Fibroblast of skin of right quadriceps (primary cell): ENCODE results near the gene RBP7.

Experiments
- DNase-seq: peaks from one replicate; pipeline ENCODE4 v3.0.0-alpha.2; 2013

The RBP7 gene

DNA sequence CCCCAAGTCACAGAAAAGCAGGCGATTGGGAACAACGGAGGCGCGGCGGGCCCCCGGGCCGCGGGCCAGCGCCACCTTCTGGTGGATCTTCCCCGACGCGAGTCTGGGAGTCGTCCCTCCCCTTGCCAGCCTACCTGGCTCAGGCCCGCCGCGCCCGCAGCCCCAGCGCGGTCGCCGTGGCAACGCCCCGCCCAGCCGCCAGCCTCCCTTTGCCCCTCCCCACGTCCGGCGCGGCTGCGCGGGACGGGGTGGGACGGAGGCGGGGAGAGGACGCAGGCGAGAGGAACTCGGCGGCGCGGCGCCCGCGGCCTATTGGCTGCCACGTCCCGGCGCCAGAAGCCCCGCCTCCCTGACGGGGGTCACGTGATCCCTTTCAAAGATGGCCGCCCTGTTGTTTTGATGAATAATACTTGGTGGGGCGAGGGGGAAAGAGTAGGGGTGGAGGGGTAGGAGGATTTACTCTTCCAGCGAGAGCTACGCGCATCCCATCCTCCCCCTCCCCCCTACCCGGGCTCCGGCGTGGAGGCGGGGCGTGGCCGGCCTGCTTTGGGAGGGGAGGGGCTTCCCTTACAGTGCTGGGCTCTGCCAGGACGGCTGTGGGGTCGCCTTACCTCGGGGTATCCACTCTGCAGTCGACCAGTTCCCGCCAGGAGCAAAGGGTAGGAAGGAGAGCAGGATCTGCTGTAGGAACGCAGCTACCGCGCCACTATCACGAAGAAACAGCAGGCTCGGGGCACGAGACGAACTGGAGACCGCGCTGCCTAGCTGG lies 35.7 kb downstream of the RBP7 start, which contains the start of gene UBE4B:
TSS of gene UBE4B (plus strand) at position 369 of the 769 bp plus-strand sequence. CDS start 713 bp downstream, outside the sequence.
- DNase-seq: peak; percentile 99

GRCh38 chr1:10033359-10033845 lies 36.4 kb downstream of the RBP7 start:
- DNase-seq: no peak

- no peak for DNase-seq
These were observed 45.7 kb downstream of the RBP7 start for GRCh38 chr1:10042746-10043145.

DNA sequence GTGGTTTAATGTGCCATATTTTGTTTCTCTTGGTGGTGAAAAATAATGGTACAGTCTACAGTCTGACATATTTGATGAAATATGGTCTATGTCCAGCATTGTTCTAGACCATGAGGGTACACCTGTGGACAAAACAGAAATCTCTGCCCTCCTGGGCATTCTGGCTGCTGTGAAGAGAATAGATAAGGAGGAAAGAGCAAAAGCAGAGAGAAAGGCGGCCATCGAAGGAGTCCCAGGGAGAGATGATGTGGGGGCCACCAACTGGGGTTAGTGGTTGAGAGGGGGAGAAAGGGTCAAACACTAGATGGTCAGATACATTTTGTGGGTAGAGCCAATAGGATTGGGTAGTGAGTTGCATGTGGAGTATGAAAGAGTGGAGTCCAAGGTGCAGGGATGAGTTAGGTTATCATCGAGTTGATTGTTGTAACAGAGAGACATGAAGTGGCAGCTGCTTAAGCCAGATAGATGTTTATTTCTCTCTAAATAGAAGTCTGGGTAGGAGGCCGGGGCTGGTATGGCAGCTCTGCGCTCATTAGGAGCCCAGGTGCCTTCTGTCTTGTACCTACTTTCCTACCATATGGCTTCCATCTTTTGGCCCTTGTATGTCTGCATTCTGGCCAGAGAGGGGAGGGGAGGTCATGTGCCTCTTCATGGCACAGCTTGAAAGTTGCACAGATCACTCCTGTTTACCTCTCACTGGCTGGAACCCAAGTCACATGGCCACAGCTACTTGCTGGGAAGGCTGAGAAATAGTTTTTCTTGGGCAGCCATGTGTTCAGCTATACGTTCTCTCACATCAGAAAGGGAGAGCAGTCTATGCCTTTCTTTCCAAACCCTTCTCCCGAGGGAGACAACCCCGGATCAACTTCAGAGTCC lies 48.7 kb downstream of the RBP7 start:
- peak; percentile 31 for DNase-seq

GRCh38 chr1:10046356-10047085 lies 49.5 kb downstream of the RBP7 start:
- DNase-seq: no peak

- no peak for DNase-seq
These were observed 51.6 kb downstream of the RBP7 start for GRCh38 chr1:10048601-10049000.

- DNase-seq: no peak
These were observed 53.6 kb downstream of the RBP7 start for GRCh38 chr1:10050611-10051010.

DNA sequence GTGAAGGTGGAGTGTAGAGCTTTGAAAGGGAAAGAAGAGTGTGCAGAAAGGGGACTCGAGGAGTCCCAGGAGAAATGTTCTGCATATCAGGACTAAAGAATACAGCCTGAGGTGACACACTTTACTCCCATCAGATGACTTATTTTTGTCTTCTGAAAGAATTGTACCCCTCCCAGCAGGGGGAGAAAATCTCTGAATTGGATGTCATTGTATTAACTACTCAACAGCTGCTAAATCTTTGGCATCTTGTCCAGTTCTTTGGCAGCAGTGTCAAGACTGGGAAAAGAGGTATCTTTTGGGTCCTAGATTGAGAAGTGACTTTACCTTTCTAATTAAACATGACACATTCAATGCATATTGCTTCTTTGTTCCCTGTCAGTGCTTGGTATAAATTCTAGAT lies 54.6 kb downstream of the RBP7 start:
- no peak for DNase-seq

DNA sequence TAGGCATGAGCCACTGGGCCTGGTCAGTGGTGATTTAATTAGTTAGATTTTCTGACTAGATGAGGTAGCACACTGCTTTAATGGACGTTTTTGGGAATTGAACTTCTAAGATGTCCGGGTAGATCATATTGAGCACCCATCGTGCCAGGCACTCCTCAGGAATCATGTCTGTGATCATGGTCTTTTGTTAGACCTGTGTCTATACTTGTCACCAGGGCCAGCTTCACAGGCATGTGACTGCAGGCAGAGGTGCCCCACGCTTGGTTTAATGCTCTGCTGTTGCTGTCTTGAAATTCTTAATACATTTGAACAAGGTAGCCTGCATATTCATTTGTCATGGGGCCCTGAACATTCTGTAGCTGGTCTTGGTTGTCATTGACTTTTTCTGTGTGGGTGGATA lies 55.3 kb downstream of the RBP7 start:
- DNase-seq: no peak

DNA sequence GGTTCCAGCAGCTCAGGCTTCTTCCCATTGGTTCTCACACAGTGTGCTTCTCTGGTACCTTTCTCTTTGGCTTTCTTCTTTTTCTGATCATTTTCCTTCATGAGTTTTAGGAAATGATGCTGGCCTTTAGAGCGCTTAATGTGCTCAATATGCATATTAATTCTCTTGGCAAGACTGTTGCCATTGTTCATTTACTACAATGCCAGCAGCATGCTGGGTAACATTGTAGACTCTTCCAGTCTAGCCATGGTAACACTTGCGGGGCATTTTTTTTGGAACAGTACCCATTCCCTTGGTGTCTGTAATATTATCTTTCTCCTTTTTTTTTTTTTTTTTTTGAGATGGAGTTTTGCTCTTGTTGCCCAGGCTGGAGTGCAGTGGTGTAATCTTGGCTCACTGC lies 57.4 kb downstream of the RBP7 start:
- no peak for DNase-seq

DNA sequence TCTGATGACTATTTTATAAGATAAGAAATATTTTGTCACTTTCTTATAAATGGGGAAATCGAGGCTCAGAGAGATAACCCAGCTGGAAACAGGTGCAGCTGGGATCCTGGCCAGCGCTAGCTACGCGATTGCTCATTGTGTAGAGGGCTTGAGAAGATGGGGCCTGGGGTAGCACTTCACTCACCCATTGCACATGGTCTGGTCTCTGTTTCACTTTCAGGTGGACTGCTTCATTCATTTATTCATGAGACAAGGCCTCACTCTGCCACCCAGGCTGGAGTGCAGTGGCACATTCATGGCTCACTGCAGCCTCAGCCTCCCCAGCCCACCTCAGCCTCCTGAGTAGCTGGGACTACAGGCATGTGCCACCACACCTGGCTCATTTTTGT lies 59.6 kb downstream of the RBP7 start:
- DNase-seq: no peak

GRCh38 chr1:10057343-10057742 lies 60.3 kb downstream of the RBP7 start:
- DNase-seq: peak; percentile 24

- DNase-seq: no peak
These were observed 60.8 kb downstream of the RBP7 start for GRCh38 chr1:10057796-10058195.

DNA sequence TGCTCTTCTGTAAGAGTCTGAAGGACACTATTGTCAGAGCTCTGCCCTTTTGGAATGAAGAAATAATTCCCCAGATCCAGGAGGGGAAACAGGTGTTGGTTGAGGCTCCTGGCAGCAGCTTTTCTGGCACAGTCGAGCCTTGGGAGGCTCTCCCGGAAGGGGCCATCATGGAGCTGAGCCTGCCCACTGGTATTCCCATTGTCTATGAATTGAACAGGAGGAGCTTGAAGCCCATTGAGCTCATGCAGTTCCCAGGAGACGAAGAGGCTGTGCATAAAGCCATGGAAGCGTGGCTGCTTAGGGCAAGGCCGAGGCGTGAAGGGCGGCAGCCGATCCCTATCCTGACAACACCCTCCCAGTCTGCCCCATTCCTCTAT lies 62.3 kb downstream of the RBP7 start:
- DNase-seq: no peak

DNA sequence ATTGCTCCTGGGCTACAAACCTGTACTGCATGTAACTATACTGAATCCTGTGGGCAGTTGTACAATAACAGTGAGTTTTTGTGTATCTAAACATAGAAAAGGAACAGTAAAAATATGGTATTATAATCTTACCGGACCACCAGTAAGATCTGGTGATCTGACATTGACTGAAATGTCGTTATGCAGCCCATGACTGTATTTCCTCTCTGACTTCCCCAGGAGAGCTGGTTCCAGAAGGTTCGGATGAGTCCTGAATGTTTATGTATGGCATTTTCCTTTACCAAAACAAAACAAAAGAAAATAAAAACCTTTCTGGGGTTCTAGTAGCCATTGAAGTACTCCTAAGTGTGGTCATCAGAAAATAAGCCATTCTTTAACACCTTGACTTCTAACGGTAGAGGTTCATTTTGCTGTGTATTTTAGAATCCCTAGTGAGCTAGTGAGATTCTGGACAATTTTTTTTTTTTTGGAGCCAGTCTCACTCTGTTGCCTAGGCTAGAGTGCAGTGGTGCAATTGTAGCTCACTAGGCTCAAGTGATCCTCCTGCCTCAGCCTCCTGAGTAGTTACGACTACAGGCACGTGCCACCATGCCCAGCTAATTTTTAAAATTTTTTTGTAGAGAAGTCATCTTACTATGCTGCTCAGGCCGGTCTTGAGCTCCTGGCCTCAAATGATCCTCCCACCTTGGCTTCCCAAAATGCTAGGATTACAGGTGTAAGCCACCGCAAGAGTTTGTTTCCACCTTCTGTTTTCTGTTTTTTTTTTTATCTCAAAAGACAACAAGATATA lies 63.5 kb downstream of the RBP7 start:
- DNase-seq: no peak

GRCh38 chr1:10061276-10061675 lies 64.2 kb downstream of the RBP7 start:
- DNase-seq: no peak

DNA sequence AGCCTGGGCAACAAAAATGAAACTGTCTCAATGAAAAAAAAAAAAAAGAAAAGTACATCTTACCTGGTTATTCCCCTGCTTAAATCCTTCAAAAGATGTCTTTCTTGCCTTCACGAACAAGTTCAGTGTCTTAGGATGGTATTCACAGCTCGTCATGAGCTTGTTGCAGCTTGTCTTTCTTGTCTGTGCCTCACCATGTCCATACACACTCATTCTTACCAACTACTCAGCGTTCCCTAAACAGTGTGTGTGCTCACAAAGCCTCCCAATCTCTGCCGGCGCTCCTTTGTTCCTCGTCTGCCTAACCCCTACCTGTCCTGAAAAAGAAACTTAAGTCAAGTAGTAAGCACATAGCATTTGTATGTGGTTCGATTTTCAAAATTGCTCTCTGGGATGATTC lies 66.8 kb downstream of the RBP7 start:
- DNase-seq: no peak

DNA sequence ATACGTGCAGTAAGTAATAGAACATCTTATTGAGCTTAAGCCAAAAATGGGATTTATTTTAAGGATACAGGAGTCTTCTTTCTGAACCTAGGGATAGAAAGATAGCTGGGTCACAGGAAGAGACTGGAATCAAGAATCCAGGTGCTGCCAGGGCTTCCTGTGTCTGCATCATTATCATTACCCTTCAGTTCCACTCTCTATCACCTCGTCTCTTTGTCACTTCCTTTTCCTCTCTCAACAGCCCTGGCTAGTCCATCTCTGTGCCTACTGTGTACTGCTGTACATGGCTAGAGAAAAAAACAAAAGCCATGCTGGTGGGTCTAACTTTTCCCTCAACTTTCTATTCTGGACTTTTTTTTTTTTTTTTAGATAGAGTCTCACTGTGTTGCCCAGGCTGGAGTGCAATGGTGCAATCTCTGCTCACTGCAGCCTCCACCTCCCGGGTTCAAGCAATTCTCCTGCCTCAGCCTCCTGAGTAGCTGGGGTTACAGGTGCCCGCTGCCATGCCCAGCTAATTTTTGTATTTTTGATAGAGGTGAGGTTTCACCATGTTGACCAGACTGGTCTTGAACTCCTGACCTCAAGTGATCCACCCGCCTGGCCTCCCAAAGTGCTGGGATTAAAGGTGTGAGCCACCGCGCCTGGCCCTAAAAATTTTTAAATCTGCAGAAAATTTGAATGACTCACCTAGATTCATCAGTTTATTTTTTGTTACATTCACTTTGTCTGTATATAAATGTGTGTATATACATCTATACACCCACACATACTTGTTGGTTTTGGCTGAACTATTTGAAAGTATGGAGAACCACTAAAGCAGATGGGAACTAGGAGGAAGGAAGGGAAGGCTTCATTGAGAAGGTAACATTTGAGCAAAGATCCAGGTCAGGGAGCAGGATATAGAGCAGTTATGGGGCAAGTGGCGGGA lies 67.7 kb downstream of the RBP7 start:
- DNase-seq: no peak

DNA sequence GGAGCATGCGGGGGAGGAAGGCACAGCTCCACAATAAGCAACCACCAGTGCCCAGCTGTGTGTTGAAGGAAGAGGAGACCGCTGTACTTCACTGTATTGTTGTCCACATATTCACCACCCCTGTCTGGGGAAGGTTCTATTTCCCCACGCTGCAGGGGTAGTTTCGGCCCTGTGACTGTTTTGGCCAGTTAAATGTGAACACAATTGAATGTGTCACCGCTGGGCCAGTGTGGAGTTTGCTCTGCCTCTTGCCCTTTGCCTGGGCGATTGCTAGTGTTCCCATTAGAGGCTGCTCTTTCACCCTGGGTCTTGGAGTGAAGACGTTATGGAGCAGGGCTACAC lies 68.3 kb downstream of the RBP7 start:
- no peak for DNase-seq
